Epithelial cell of prostate (primary cell): ENCODE results near the gene SPATA46.

Experiments used
- DNase-seq: peaks from one replicate; pipeline ENCODE4 v3.0.0-alpha.2; 2011; ENCODE audit warnings: low read depth, low spot score
- H3K27ac ChIP-seq: fragments of 450-650 bp; 2 replicates; pipeline ENCODE4 v1.5.1; 2017; ENCODE audit warnings: mild to moderate bottlenecking

The SPATA46 gene

DNA sequence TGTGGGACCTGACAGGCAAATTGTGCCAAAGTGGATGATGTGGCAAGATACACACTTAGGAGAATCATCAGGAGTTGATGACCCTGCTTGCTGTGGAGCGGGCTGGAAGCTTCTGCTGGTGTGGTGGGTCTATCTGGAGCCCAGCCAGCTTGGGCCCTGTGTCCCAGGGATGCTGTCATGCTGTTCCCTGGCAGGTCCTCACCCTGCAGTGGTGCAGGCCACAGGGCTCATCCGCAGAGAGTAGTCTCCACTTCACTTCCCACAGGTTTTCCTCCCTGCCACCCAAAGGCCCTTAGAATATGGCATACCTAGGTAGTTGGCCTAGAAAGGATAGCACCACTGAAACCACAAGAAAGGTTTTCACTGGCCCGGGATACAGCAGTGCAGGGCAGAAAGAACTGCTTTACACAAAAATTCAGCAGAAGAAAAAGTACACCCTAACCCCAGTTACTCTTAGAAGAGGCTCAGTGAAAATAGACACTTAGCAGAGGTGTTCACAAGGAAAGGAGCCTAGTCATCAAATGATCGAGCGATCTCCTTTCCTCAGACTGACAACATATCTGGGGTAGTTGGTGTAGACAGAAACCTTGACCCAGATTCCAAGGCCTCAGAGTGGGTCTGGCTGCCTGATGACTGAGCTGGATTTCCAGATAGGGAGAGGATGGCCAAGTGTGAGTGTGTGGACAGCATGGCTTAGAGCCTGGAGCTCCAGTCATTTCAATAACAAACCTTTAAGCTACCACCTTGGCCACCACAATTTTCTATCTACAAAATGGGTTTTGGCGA is 3.6 kb upstream of the SPATA46 start:
- no peak overlapping the region for H3K27ac ChIP-seq
- no peak for DNase-seq

DNA sequence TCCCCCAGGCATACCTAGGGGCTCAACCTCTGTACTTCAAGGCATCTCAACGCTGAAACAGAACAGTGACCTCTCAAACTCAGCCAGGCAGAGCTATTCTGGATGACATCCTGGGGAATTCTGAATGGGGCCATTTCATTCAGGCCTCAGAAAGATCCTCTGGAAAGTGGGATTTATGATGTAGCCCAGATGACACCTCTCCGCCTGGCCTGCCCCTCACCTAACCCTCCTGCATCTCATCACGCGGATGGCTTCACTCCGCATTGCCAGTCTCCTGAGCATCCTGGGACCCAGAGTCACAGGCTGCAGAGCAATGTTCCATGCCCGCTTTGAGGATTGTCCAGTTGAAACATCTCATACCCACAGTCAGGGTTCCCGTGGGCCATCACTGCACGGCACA is 1.2 kb downstream of the SPATA46 start:
- no peak for DNase-seq
- H3K27ac ChIP-seq = no peak overlapping the region

DNA sequence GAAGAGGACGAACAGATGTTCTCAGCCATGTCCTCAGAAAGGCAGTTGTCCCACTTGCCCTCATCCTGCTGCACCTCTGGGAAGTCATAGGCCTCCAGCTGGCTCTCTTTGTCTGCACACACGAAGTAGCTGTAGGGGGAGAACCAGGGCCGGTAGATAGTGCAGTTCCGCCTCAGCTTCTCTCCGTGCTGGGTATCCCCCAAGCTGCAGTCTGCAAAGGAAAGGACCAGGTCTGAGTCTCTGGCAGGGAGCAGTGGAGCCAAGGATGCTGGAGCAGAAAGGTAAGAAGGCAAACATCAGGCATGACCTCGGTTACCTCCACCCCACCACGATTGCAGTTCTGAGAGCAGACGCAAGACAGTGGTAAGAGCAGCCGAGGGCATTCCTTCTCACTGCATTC is 2.2 kb downstream of the SPATA46 start:
- DNase-seq = no peak
- no peak overlapping the region for H3K27ac ChIP-seq

DNA sequence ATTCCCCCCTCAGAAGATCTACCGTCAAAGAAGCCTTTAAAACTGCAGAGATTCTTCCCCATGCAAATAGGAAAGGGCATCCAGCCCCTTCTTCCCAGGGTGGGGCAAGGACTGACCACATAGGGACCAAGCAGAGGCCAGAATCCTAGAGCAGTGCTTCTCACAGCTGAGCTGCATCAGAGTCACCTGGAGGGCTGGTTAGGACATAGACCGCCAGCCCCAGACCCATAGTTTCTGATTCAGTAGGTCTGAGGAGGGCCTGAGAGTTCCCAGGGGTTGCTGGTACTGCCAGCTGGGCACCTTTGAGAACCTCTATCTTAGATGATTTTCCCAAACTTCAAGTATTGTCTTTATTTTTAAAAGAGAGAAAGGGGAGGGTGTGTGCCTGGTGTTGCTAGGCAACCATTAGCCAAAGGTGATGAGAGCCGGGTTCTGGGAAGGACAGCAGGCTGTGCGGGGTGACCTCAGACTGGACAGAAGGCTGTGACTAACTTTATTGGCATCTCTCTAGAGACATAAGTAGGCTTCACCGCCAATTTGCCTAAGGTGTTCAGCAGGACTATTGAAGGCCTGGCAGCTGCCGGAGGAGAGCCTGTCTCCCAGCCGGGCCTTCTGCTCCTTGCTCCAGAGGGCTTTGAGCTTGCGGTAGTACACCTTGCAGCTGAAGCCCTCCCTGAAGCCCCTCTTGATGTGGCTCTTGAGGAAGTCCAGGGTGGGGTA is 3.0 kb downstream of the SPATA46 start:
- H3K27ac ChIP-seq = no peak overlapping the region
- DNase-seq = no peak

DNA sequence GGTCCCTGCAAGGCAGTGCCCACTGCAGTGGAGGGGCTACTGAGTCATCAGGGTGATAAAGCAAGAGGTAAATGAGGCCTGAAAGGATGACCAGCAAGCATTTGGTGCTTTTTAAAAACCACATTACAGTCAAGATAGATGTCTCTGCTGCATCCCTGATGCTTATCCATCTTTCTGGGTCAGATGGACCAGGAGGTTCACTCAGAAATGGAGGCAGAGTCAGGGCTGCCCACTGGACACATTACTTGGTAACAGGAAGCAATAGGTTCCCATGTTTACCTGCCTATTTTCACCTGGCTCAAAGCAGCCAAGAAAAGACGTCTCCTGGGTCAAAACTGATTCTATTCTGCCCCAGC is 3.6 kb downstream of the SPATA46 start:
- no peak for DNase-seq

DNA sequence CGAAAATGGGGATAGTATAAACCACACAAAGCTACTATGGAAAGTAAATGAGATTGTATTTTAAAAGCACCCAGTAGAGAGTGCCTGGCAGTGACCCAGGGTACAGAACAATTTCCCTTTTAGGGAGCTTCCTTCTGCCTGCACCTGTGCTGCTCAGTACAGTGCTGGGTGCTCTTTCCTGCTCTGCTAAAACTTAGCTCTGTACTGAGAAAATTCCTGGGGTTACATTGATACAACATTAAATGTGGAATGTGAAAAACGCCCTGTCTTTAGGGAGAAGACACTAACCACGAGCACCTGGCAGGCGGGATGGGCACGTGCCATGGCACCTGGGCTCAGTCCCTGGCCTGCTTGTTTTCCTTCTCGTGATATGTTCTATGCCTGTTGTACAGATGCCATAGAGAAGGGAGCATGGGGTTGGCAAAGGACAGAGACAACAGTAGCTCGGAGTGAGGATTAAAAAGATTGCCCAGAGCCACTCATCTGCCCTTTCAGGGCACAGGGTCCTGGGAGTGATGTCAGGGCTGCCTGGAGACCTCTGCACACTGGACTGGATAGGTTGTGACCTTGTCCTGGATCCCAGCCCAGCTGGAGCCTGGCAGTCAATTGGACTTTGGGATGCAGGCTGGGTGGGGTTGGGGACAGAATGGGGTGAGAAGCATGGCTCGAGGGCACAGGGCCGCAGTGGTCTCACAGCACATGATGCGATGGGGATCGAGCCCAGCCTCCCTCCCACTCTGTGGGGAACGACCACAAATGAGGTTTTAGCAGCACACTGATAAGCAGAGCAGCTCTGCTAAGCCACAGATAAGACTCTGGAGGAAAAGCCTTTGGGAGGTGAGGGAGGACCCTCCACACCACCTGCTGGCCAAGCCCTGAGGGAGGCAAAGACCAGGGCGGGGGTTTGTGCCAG is 4.2 kb downstream of the SPATA46 start:
- peak overlapping the region; percentile 59 for H3K27ac ChIP-seq

More for the DNA sequence above, 3.6 kb downstream of the SPATA46 start:
- no peak overlapping the region for H3K27ac ChIP-seq

DNA sequence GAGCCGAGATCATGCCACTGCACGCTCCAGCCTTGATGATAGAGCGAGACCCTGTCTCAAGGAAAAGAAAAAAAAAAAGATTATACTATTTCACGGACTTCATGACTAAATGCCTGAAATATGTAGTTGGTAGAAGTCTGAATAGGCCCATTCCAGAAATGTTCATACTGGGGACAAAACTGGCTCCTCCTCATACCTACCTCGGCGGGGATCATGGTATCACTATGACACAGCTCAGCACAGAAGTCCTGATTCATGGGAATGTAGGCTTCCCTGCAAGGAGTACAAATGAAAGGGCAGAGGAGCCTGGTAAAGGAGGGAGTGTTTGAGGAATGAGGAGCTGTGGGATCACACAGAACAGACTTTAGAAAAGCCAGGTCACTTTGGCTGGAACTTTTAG is 5.0 kb downstream of the SPATA46 start:
- DNase-seq = peak; percentile 46
- H3K27ac ChIP-seq = peak overlapping the region; percentile 59

More for the DNA sequence above, 4.2 kb downstream of the SPATA46 start:
- DNase-seq = no peak

DNA sequence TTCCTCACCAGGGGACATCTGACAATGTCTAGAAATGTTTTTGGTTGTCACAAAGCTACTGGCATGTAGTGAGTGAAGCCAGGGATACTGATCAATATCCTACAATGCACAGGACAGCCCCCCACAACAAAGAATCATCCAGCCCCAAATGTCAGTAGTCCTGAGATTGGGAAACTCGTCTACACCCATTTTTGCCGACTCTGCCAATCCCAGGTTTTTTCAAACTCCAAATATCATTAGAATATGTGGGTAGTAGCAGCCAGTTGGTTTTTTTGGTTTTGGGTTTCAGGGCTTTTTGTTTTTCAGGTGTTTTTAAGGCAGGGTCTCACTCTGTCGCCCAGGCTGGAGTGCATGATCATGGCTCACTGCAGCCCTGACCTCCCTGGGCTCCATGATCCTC is 5.9 kb downstream of the SPATA46 start:
- no peak for DNase-seq
- H3K27ac ChIP-seq = no peak overlapping the region

DNA sequence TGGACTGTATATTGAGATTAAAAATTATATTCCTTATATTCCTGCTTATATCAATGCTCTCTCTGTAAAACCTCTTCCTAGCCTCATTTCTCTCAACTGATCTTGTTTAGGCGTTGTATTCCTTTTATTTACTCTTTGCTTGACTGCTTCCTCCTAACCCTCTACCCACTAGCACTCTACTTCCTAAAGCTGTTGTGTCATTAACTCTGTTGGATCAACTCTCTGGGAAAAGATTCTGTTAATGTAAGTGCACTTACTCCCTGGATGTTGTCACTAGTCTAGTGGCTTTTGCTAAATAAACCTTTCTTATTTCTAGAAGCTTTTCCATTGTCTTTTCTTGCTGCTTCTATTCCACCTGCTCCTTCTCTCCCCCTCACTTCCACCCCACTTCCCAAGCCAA is 6.5 kb downstream of the SPATA46 start:
- DNase-seq = no peak
- no peak overlapping the region for H3K27ac ChIP-seq

DNA sequence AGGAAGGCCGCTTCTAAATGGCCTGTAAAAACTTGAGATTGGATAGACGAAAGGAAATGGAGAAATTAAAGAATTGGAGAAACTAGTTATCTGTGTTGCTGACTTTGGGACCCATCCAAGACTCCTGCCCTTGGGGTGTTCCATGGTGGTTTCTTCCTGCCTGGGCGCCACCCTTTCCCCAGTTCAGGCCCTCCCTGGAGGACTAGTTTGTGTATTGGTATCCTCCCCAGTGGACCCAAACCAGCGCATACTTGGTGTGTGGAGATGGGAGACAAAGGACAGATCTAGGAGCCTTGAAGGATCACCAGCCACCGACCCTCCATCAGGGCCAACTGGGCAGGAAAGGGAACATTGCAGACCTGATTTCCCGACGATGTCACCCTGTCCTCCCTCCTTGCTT is 7.1 kb downstream of the SPATA46 start:
- no peak overlapping the region for H3K27ac ChIP-seq
- no peak for DNase-seq

DNA sequence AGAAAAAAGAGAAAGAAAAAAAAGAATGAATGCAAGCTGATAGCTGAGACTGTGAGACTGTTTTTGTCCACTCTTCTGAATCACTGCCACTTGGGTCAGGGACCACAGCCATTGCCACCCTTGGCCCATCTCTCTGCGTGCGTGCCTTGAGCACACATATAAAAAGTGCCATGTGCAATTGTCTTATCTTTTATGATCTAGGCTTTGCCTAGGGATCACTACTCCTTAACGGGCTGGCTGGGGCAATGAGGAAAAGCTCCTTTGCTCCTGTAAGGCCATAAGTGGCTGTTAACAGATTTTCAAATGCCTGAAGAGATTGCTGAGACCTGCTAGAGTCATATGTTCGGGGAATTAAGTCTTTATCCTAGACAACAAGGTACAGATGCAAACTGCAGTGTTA is 8.2 kb downstream of the SPATA46 start:
- H3K27ac ChIP-seq = no peak overlapping the region
- DNase-seq = no peak

DNA sequence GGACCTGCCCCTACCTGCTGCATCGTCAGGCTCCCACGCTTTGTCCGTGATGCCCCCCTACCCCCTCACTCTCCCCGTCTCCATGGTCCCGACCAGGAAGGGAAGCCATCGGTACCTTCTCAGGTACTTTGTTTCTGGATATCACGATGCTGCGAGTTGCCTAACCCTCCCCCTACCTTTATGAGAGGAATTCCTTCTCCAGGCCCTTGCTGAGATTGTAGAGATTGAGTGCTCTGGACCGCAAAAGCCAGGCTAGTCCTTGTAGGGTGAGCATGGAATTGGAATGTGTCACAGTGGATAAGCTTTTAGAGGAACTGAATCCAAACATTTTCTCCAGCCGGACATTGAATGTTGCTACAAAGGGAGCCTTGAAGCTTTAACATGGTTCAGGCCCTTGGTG is 8.9 kb downstream of the SPATA46 start:
- no peak overlapping the region for H3K27ac ChIP-seq
- no peak for DNase-seq

DNA sequence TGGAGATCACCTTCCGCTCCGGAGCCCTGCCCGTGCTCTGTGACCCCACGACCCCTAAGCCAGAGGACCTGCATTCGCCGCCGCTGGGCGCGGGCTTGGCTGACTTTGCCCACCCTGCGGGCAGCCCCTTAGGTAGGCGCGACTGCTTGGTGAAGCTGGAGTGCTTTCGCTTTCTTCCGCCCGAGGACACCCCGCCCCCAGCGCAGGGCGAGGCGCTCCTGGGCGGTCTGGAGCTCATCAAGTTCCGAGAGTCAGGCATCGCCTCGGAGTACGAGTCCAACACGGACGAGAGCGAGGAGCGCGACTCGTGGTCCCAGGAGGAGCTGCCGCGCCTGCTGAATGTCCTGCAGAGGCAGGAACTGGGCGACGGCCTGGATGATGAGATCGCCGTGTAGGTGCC is 9.6 kb downstream of the SPATA46 start:
- no peak for DNase-seq
- H3K27ac ChIP-seq = no peak overlapping the region

DNA sequence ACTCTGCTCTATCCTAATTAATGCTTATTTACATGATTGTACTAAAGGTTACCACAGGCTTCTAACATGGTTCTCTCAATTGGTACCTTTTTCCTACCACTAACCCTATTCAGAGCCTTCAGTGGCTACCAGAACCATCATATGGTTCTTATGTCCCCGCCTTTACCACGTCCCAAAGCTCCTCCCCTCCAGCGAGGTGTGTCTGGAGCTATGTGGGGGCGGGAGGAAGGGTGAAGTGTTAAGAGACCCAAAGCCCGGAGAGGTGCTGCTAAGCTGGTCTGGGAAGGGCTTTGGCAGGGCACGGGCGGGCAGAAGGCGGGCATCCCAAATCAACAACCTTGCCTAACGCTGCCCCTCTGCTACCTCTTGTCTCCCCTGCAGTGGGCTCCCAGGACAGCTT is 10.0 kb downstream of the SPATA46 start:
- no peak for DNase-seq
- no peak overlapping the region for H3K27ac ChIP-seq

DNA sequence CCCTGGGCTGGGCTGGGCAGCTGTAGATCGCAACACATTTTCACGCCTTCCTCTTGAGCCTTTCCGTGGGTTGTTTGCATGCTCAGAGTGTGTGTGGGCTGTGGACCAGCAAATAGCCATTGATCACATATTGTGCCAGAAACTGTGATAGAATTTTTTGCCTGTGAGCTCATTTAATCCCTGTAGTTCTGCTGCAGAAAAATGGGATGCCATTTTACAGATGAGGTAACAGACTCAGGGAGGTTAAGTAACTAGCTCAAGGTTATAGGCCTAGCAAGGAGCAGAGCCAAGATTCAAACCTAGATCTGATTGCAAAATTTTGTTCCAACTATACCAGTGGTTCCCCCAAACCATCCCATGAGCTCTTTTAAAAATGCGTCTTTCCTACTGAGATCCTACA is 10.5 kb downstream of the SPATA46 start:
- H3K27ac ChIP-seq = no peak overlapping the region
- DNase-seq = no peak

DNA sequence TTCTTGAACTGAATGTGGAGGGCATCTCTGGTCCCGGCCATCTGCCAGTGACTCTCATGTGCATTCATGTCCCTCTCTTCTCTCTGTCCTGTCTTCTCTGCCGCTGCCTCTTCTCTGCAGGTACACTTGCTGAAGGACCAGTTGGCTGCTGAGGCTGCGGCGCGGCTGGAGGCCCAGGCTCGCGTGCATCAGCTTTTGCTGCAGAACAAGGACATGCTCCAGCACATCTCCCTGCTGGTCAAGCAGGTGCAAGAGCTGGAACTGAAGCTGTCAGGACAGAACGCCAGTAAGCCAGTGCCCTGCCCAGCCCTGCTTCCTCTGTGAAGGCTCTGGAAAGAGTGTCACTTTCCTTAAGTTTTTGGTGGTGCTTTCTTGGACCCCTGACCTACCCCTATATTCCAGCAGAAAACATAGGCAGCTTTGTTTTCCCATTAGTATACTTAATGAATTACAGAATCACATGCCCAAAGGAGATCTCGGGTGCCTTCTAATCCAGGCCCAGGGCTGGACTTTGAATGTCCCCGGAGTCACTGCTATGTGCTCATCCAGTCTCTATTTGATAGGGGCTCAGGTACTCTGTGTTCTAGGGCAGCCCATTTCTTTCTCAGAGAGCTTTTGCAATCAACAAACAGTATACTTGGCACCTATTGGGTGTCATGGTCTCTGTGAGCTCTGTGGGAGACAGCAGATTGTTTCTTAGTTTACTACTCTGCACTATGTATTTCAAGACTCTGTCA is 11.2 kb downstream of the SPATA46 start:
- DNase-seq = no peak
- H3K27ac ChIP-seq = no peak overlapping the region

DNA sequence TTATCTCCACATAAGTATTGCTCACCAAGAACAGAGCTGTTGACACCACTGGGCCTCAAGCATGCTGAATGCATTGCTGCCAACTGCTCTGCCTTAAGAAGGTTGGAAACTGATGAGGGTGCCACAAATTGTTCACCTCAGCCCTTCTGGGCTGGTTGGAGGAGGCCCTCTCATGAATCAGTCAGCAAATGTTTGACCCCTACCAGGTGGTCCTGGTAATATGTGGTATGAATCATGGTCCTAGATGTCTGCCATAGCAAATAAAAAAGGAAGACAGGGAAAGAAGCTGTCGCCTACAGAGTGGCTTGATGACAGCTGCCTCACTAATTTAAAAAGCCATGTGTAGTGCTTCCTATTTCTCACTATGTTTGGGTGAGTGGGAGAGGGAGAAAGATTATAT is 12.2 kb downstream of the SPATA46 start:
- no peak overlapping the region for H3K27ac ChIP-seq
- DNase-seq = no peak

DNA sequence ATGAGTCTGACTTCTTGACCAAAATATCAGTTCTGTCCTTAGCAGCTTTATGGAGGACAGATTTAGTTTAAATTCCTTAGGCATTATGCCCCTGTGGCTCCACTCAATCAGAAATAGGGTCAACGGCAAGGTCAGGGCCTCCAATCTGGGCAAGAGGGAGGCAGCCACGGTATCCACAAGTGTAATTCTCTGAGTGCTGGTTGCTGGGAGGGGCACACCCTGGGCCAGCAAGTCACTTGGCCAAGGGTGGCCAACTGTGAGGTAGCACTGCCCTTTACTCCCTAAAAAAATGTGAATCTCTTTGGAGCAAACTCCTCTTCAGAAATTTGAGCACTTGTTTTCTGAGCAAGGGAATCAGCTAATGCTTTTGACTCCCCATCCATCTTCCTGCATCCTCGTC is 12.8 kb downstream of the SPATA46 start:
- H3K27ac ChIP-seq = no peak overlapping the region
- no peak for DNase-seq

DNA sequence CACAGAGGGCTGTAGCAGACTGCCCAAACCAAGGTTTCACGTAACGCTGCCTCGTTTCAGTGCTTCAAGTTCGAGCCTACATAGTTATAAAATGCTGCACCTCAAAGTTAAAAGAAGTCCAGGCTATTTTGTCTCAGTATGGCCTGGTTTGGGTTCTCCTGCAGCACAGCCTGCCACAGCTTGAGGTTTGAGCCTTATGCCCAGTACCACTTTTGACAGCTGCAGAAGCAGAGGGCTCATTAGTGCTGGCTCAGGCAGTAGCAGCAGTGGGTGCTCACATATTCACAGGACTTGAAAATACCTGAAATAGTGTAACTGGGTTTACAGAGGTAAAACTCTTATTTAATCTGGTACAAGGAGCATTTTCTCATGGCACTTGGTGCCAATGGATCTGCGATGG is 15.3 kb downstream of the SPATA46 start:
- DNase-seq = no peak
- H3K27ac ChIP-seq = no peak overlapping the region

DNA sequence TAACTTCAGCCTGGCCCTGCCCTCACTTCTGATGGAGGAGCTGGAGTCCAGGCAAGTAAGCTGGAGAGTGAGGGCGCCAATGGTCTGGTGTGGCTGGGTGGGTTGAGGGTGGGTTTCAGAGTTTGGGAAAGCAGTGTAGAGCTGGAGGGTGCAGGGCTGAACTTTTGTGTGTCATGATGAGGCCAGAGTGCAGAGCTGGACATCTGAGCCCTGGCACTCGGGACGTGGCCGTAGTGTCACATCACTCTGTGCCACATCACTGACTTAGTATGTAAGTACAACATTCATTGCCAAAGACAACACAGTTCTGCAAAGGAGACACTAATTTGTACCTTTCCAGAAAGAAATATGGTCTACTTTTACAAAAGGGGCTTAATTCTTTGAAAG is 15.8 kb downstream of the SPATA46 start:
- no peak overlapping the region for H3K27ac ChIP-seq
- no peak for DNase-seq
